ENCODE measurements around the gene FASN. TPM values are rescaled to one million over a fixed set of nuclear protein-coding genes. Genes with fewer than 3 reads are reported as not detected.

Gene FASN
- total and polyA plus RNA-seq, 2 of the 4 experiments (the other 2 are of a cell fraction) = 12.4 to 56.0 TPM

GRCh38 chr17:82058230-82058854 is 39.7 kb downstream of the FASN start:
- H3K9ac ChIP-seq (ENCODE audit: low read depth, low read length) = no peak overlapping the region
- intact Hi-C loops (cut with micrococcal nuclease) (no loop called here), dilution Hi-C loops (cut with HindIII; ENCODE audit: low sequenced_read_pairs, unreplicated experiment) (no loop called here), in situ Hi-C loops (cut with MboI; ENCODE audit: low sequenced_read_pairs) (no loop called here)
- H4K91ac ChIP-seq (ENCODE audit: insufficient read depth, low read depth, low read length) = no peak overlapping the region
- DNase-seq (no peak), ATAC-seq (ENCODE audit: low read depth) (no peak)
- no peak overlapping the region for H2AK5ac ChIP-seq (ENCODE audit: low read depth, low read length)
- H3K4me1 ChIP-seq (ENCODE audit: control insufficient read depth, insufficient read depth, low read length) = peaks cover 1% of the 10 kb centered on the region; the same call in 1 of the 2 replicates
- H3K23ac ChIP-seq (ENCODE audit: low read depth, low read length) = no peak overlapping the region
- TF ChIP-seq, protein P1, sequence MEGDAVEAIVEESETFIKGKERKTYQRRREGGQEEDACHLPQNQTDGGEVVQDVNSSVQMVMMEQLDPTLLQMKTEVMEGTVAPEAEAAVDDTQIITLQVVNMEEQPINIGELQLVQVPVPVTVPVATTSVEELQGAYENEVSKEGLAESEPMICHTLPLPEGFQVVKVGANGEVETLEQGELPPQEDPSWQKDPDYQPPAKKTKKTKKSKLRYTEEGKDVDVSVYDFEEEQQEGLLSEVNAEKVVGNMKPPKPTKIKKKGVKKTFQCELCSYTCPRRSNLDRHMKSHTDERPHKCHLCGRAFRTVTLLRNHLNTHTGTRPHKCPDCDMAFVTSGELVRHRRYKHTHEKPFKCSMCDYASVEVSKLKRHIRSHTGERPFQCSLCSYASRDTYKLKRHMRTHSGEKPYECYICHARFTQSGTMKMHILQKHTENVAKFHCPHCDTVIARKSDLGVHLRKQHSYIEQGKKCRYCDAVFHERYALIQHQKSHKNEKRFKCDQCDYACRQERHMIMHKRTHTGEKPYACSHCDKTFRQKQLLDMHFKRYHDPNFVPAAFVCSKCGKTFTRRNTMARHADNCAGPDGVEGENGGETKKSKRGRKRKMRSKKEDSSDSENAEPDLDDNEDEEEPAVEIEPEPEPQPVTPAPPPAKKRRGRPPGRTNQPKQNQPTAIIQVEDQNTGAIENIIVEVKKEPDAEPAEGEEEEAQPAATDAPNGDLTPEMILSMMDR (conservative IDR thresholded peaks at IDR 0.05; ENCODE audit: low read depth, low read length) = no peak
- TF ChIP-seq POLR2A (IDR thresholded peaks at IDR 0.05; ENCODE audit: low read depth, low read length) (no peak), CEBPB (IDR thresholded peaks at IDR 0.05; ENCODE audit: low read depth, low read length) (no peak), MXI1 (IDR thresholded peaks at IDR 0.05; ENCODE audit: borderline replicate concordance, low read depth, low read length) (no peak)
- no TSS peak for BruUV-seq (replicated peaks)
- H3K9me3 ChIP-seq (ENCODE audit: control insufficient read depth, insufficient read depth, low read length) = no peaks in the 10 kb centered on the region
- peaks cover 11 to 21% of the 10 kb centered on the region in 2 experiments for H3K79me1 ChIP-seq (ENCODE audit: low read depth in 1 of 2, low read length in 2 of 2)
- no peak overlapping the region for H3K14ac ChIP-seq (replicated peaks; ENCODE audit: low read depth, low read length)
- POLR2A ChIA-PET (ENCODE audit: unreplicated experiment) = no interaction called here
- H3K4ac ChIP-seq (ENCODE audit: low read depth, low read length) = no peak overlapping the region
- no peak overlapping the region for H3K4me2 ChIP-seq (ENCODE audit: low read depth, low read length)
- H2BK5ac ChIP-seq (ENCODE audit: low read depth, low read length, poor library complexity, severe bottlenecking) = no peak overlapping the region
- peaks cover 83% of the 10 kb centered on the region for H3K36me3 ChIP-seq (ENCODE audit: control insufficient read depth, insufficient read depth, low read length)
- H2BK20ac ChIP-seq (ENCODE audit: low read depth, low read length) = no peak overlapping the region
- H3K27me3 ChIP-seq (ENCODE audit: control insufficient read depth, insufficient read depth, low read length) = no peaks in the 10 kb centered on the region
- CTCF ChIA-PET = no interaction called here
- H4K5ac ChIP-seq (ENCODE audit: low read depth, low read length) = no peak overlapping the region
- no peaks in the 10 kb centered on the region for H3K9me1 ChIP-seq (ENCODE audit: insufficient read depth, low read length)
- H2AK9ac ChIP-seq (replicated peaks; ENCODE audit: low read depth, low read length, poor library complexity) = no peak overlapping the region
- no peak overlapping the region for H2BK120ac ChIP-seq (ENCODE audit: low read depth, low read length)
- no peak overlapping the region for H3K4me3 ChIP-seq (ENCODE audit: insufficient read depth, low read depth, low read length)
- no peak overlapping the region for H2BK15ac ChIP-seq (ENCODE audit: low read depth, low read length)
- no peak overlapping the region for H4K8ac ChIP-seq (ENCODE audit: low read depth in 2 of 2, low read length in 2 of 2)
- no peak overlapping the region for H3K27ac ChIP-seq (ENCODE audit: insufficient read depth, low read length)
- H4K20me1 ChIP-seq (ENCODE audit: insufficient read depth, low read length) = no peaks in the 10 kb centered on the region; the same call in none of the 2 replicates
- no peak overlapping the region for H3K18ac ChIP-seq (ENCODE audit: low read depth, low read length)
- no peak overlapping the region for H2AFZ ChIP-seq (replicated peaks; ENCODE audit: low read length, poor library complexity)
- 86% methylated on average over 13 of the region's 17 CpGs; no CpG with 5 or more reads in 1 of the 2 experiments for WGBS, 2 experiments (ENCODE audit: extremely low coverage in 2 of 2, insufficient read length in 1 of 2)
- no peak overlapping the region for H3K56ac ChIP-seq (ENCODE audit: extremely low read depth, insufficient read depth, low read length)
